ENCODE measurements around the gene HMGB4. TPM values are rescaled to one million over a fixed set of nuclear protein-coding genes. Genes with fewer than 3 reads are reported as not detected.

Gene HMGB4
- polyA plus RNA-seq, 1 donor from 2014 or later: not detected

GRCh38 chr1:33897092-33897725, 33.3 kb downstream of the HMGB4 start:
- Histone ChIP-seq H3K9me3 (ENCODE audit: low read length) (no peaks in the 10 kb centered on the region), H3K4me2 (ENCODE audit: low read length) (no peak overlapping the region), H4K20me1 (ENCODE audit: insufficient read depth) (no peaks in the 10 kb centered on the region), H3F3A (ENCODE audit: insufficient read depth, low read length, poor library complexity, severe bottlenecking) (no peaks in the 10 kb centered on the region), H3K79me2 (replicated peaks; ENCODE audit: insufficient read depth, low read length) (no peaks in the 10 kb centered on the region), H3K27me3 (ENCODE audit: insufficient read depth, low read depth, low read length) (no peaks in the 10 kb centered on the region), H3K9me2 (ENCODE audit: insufficient read depth, low read length) (no peaks in the 10 kb centered on the region), H3K4me3 (ENCODE audit: low read length) (no peak overlapping the region), H3K27ac (ENCODE audit: low read length) (no peak overlapping the region), H3K36me3 (ENCODE audit: insufficient read depth, low read length) (no peaks in the 10 kb centered on the region), H3K9ac (ENCODE audit: low read length) (no peak overlapping the region), H2AFZ (ENCODE audit: low read depth, low read length) (no peak overlapping the region)
- TF ChIP-seq MXI1 (conservative IDR thresholded peaks at IDR 0.05; ENCODE audit: poor library complexity, severe bottlenecking) (no peak), EZH2 (IDR thresholded peaks at IDR 0.05; ENCODE audit: borderline replicate concordance, insufficient read depth, low read length, poor library complexity, severe bottlenecking) (no peak), RAD21 (conservative IDR thresholded peaks at IDR 0.05) (no peak), POLR2AphosphoS5 (IDR thresholded peaks at IDR 0.05) (no peak), SMC3 (conservative IDR thresholded peaks at IDR 0.05; ENCODE audit: poor library complexity) (no peak), EP300 (conservative IDR thresholded peaks at IDR 0.05; ENCODE audit: poor library complexity, severe bottlenecking) (no peak), TAF1 (IDR thresholded peaks at IDR 0.05; ENCODE audit: low read depth) (no peak)
- TF ChIP-seq, protein P1, sequence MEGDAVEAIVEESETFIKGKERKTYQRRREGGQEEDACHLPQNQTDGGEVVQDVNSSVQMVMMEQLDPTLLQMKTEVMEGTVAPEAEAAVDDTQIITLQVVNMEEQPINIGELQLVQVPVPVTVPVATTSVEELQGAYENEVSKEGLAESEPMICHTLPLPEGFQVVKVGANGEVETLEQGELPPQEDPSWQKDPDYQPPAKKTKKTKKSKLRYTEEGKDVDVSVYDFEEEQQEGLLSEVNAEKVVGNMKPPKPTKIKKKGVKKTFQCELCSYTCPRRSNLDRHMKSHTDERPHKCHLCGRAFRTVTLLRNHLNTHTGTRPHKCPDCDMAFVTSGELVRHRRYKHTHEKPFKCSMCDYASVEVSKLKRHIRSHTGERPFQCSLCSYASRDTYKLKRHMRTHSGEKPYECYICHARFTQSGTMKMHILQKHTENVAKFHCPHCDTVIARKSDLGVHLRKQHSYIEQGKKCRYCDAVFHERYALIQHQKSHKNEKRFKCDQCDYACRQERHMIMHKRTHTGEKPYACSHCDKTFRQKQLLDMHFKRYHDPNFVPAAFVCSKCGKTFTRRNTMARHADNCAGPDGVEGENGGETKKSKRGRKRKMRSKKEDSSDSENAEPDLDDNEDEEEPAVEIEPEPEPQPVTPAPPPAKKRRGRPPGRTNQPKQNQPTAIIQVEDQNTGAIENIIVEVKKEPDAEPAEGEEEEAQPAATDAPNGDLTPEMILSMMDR (IDR thresholded peaks at IDR 0.05; ENCODE audit: poor library complexity, severe bottlenecking): no peak
- TF ChIP-seq, protein P2, sequence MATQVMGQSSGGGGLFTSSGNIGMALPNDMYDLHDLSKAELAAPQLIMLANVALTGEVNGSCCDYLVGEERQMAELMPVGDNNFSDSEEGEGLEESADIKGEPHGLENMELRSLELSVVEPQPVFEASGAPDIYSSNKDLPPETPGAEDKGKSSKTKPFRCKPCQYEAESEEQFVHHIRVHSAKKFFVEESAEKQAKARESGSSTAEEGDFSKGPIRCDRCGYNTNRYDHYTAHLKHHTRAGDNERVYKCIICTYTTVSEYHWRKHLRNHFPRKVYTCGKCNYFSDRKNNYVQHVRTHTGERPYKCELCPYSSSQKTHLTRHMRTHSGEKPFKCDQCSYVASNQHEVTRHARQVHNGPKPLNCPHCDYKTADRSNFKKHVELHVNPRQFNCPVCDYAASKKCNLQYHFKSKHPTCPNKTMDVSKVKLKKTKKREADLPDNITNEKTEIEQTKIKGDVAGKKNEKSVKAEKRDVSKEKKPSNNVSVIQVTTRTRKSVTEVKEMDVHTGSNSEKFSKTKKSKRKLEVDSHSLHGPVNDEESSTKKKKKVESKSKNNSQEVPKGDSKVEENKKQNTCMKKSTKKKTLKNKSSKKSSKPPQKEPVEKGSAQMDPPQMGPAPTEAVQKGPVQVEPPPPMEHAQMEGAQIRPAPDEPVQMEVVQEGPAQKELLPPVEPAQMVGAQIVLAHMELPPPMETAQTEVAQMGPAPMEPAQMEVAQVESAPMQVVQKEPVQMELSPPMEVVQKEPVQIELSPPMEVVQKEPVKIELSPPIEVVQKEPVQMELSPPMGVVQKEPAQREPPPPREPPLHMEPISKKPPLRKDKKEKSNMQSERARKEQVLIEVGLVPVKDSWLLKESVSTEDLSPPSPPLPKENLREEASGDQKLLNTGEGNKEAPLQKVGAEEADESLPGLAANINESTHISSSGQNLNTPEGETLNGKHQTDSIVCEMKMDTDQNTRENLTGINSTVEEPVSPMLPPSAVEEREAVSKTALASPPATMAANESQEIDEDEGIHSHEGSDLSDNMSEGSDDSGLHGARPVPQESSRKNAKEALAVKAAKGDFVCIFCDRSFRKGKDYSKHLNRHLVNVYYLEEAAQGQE (IDR thresholded peaks at IDR 0.05; ENCODE audit: borderline replicate concordance): no peak

DNA sequence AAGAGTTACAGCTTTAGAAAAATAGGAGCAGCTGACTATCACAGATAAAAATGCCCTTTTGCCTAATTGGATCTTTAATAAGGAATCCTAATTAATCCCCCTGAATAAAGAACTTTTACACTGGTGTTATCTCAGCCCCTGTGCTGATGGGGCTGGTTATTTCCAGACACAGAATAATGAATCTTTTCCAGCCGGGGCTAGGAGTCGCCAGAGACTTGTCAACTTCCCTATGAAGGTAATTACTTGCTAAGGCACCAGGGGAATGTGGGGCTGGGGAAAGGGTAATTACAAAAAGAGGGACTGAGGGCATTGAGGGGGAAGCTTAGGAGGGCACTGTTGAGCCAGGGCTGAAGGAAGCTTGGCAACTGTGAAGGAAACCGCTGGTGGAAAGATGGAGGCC, 34.5 kb downstream of the HMGB4 start:
- no peaks in the 10 kb centered on the region for H3K9me3 ChIP-seq (ENCODE audit: low read length)
- no peaks in the 10 kb centered on the region for H3K79me2 ChIP-seq (replicated peaks; ENCODE audit: insufficient read depth, low read length)
- no peak overlapping the region for H2AFZ ChIP-seq (ENCODE audit: low read depth, low read length)
- no peaks in the 10 kb centered on the region for H4K20me1 ChIP-seq (ENCODE audit: insufficient read depth)
- no peak for TF ChIP-seq EZH2 (IDR thresholded peaks at IDR 0.05; ENCODE audit: borderline replicate concordance, insufficient read depth, low read length, poor library complexity, severe bottlenecking)
- no peak for TF ChIP-seq POLR2AphosphoS5 (IDR thresholded peaks at IDR 0.05)
- TF ChIP-seq MXI1 (conservative IDR thresholded peaks at IDR 0.05; ENCODE audit: poor library complexity, severe bottlenecking): no peak
- no peak for TF ChIP-seq TAF1 (IDR thresholded peaks at IDR 0.05; ENCODE audit: low read depth)
- no peak for TF ChIP-seq EP300 (conservative IDR thresholded peaks at IDR 0.05; ENCODE audit: poor library complexity, severe bottlenecking)
- TF ChIP-seq, protein P1 (IDR thresholded peaks at IDR 0.05; ENCODE audit: poor library complexity, severe bottlenecking): no peak
- no peak for TF ChIP-seq SMC3 (conservative IDR thresholded peaks at IDR 0.05; ENCODE audit: poor library complexity)
- no peak for TF ChIP-seq RAD21 (conservative IDR thresholded peaks at IDR 0.05)
- TF ChIP-seq, protein P2 (IDR thresholded peaks at IDR 0.05; ENCODE audit: borderline replicate concordance): no peak
- no peak overlapping the region for H3K4me3 ChIP-seq (ENCODE audit: low read length)
- H3K9ac ChIP-seq (ENCODE audit: low read length): no peak overlapping the region
- no peak overlapping the region for H3K27ac ChIP-seq (ENCODE audit: low read length)
- H3K27me3 ChIP-seq (ENCODE audit: insufficient read depth, low read depth, low read length): no peaks in the 10 kb centered on the region
- H3F3A ChIP-seq (ENCODE audit: insufficient read depth, low read length, poor library complexity, severe bottlenecking): no peaks in the 10 kb centered on the region
- H3K4me2 ChIP-seq (ENCODE audit: low read length): no peak overlapping the region
- no peaks in the 10 kb centered on the region for H3K9me2 ChIP-seq (ENCODE audit: insufficient read depth, low read length)
- no peaks in the 10 kb centered on the region for H3K36me3 ChIP-seq (ENCODE audit: insufficient read depth, low read length)

Data from neural cell (in vitro differentiated cells).